Smooth muscle cell of bladder (primary cell): ENCODE results near the gene CETN3. TPM values are rescaled to one million over a fixed set of nuclear protein-coding genes. Genes with fewer than 3 reads are reported as not detected.

Experiments used
- total RNA-seq: library from RNA; depleted of rRNA; stranded (reverse); fragments of >200 nt; gene quantifications from 2 replicates; pipeline ENCODE4 v1.2.3, GENCODE V29; 2014

CETN3 gene
- total RNA-seq: 8.5 and 17.1 TPM in 2 replicates

DNA sequence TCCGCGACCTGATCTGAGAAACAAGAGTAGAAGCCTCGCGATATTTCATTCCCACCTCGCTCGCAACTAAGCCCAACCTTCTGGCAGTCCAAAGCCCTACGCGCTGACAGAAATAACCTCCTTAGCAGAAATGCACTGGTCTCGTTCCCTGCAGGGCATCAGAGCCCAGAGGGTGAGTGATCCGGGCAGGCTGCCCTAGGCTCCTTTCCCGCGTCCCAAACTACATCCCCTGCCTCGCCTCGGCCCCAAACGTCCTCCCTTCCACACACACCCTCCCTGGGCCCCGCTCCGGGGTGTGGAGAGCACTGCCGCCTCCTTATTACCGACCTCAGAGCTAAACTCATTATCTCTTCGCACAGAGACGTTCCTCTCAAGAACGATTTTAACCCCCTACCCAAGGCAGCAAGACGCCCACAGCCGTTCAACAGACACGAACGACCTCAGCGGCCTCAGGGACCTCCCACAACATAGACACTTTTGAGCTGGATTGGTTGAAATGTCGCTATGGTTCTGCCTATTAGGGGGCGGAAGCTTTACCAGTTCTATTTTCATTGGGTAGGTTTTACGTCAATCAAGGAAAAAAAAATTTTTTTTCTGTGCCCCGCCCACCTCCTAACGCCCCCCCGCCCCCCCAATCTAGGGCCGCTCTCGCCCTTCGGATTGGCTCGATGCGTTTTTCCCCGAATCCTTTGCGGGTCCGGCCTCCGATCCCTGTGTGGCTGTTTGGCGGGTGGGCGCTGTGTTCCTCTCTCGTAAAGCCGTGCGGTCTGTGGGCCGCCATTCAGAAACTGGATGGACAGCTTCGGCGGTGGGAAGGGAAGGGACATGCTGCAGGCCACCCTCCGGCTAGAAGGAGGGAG lies at the start of gene CETN3:
Gene CETN3, minus strand, starts transcription at position 439 of the 860 bp plus-strand sequence. Its CDS starts 95 bp downstream, at position 344.

Other genes starting within 250 kb of the CETN3 start
- 2.8 TPM in 2 replicates for gene MBLAC2, start 65.0 kb upstream of the CETN3 start, total RNA-seq
- 2.6 and 4.6 TPM in 2 replicates for gene POLR3G, start 65.1 kb upstream of the CETN3 start, total RNA-seq
- gene LYSMD3, start 119.8 kb upstream of the CETN3 start, total RNA-seq: 14.7 and 15.1 TPM in 2 replicates
- gene ADGRV1, start 149.0 kb upstream of the CETN3 start, total RNA-seq: 0.18 and 0.28 TPM in 2 replicates